ENCODE measurements around the gene OTUB2. TPM values are rescaled to one million over a fixed set of nuclear protein-coding genes. Genes with fewer than 3 reads are reported as not detected.

Gene OTUB2
- polyA plus RNA-seq, 1 donor (not counting 4 experiments of a cell fraction or from before 2014, with no cell fraction given) = 2.6 TPM

- Histone ChIP-seq H3K9ac (ENCODE audit: control insufficient read depth, extremely low read depth, insufficient read depth, low read length) (no peak overlapping the region), H2AFZ (ENCODE audit: control insufficient read depth, low read length) (no peak overlapping the region), H3K4me2 (ENCODE audit: control insufficient read depth, extremely low read depth, insufficient read depth, low read depth, low read length) (no peak overlapping the region), H3K9me3 (ENCODE audit: control insufficient read depth, low read depth, low read length) (no peaks in the 10 kb centered on the region), H3K9me1 (ENCODE audit: control insufficient read depth, extremely low read depth, insufficient read depth, low read length) (no peaks in the 10 kb centered on the region), H3K36me3 (ENCODE audit: control insufficient read depth in 2 of 2, extremely low read depth in 1 of 2, insufficient read depth in 2 of 2, low read length in 2 of 2) (peaks cover 0 to 11% of the 10 kb centered on the region in 2 experiments), H3K4me1 (ENCODE audit: control insufficient read depth, extremely low read depth, insufficient read depth, low read length) (no peaks in the 10 kb centered on the region), H3K79me2 (ENCODE audit: control insufficient read depth, insufficient read depth, low read length) (no peaks in the 10 kb centered on the region), H3K27me3 (ENCODE audit: control insufficient read depth, extremely low read depth, insufficient read depth, low read length) (no peaks in the 10 kb centered on the region), H3K4me3 (ENCODE audit: control insufficient read depth in 2 of 3, extremely low read depth in 1 of 3, insufficient read depth in 2 of 3, low read depth in 1 of 3, low read length in 3 of 3) (no peak overlapping the region), H4K20me1 (ENCODE audit: control insufficient read depth, extremely low read depth, insufficient read depth, low read length) (no peaks in the 10 kb centered on the region), H3K27ac (ENCODE audit: control insufficient read depth, insufficient read depth, low read length) (no peak overlapping the region)
- dilution Hi-C loops (cut with MboI; ENCODE audit: extremely low pct_ligation_motif_present, low sequenced_read_pairs) = no loop called here
- DNase-seq (ENCODE audit: low read depth, low spot score) = peak; percentile 32
- peak; percentile 84 to 95 (median 86) for TF ChIP-seq CTCF (optimal IDR thresholded peaks at IDR 0.05 in 1 of 3, IDR thresholded peaks at IDR 0.05 in 1 of 3, conservative IDR thresholded peaks at IDR 0.05 in 1 of 3; ENCODE audit: extremely low read depth in 1 of 3, insufficient read depth in 2 of 3, low read length in 3 of 3)
- TF ChIP-seq EZH2 (IDR thresholded peaks at IDR 0.05; ENCODE audit: low read length) = no peak
- peak; percentile 93 for FAIRE-seq
Measured at GRCh38 chr14:94036313-94037167, 10.4 kb downstream of the OTUB2 start.

- H3K9ac ChIP-seq (ENCODE audit: control insufficient read depth, extremely low read depth, insufficient read depth, low read length) = no peak overlapping the region
- no peak overlapping the region for H3K4me2 ChIP-seq (ENCODE audit: control insufficient read depth, extremely low read depth, insufficient read depth, low read depth, low read length)
- H4K20me1 ChIP-seq (ENCODE audit: control insufficient read depth, extremely low read depth, insufficient read depth, low read length) = no peaks in the 10 kb centered on the region
- FAIRE-seq = no peak
- no peaks in the 10 kb centered on the region for H3K27me3 ChIP-seq (ENCODE audit: control insufficient read depth, extremely low read depth, insufficient read depth, low read length)
- H3K36me3 ChIP-seq (ENCODE audit: control insufficient read depth in 2 of 2, extremely low read depth in 1 of 2, insufficient read depth in 2 of 2, low read length in 2 of 2) = peaks cover 0 to 11% of the 10 kb centered on the region in 2 experiments
- DNase-seq (ENCODE audit: low read depth, low spot score) = no peak
- no peaks in the 10 kb centered on the region for H3K4me1 ChIP-seq (ENCODE audit: control insufficient read depth, extremely low read depth, insufficient read depth, low read length)
- dilution Hi-C loops (cut with MboI; ENCODE audit: extremely low pct_ligation_motif_present, low sequenced_read_pairs) = no loop called here
- no peak overlapping the region for H2AFZ ChIP-seq (ENCODE audit: control insufficient read depth, low read length)
- no peaks in the 10 kb centered on the region for H3K9me1 ChIP-seq (ENCODE audit: control insufficient read depth, extremely low read depth, insufficient read depth, low read length)
- H3K9me3 ChIP-seq (ENCODE audit: control insufficient read depth, low read depth, low read length) = no peaks in the 10 kb centered on the region
- no peak overlapping the region for H3K27ac ChIP-seq (ENCODE audit: control insufficient read depth, insufficient read depth, low read length)
- no peaks in the 10 kb centered on the region for H3K79me2 ChIP-seq (ENCODE audit: control insufficient read depth, insufficient read depth, low read length)
- TF ChIP-seq EZH2 (IDR thresholded peaks at IDR 0.05; ENCODE audit: low read length) = no peak
- no peak for TF ChIP-seq CTCF (optimal IDR thresholded peaks at IDR 0.05 in 1 of 3, IDR thresholded peaks at IDR 0.05 in 1 of 3, conservative IDR thresholded peaks at IDR 0.05 in 1 of 3; ENCODE audit: extremely low read depth in 1 of 3, insufficient read depth in 2 of 3, low read length in 3 of 3)
- H3K4me3 ChIP-seq (ENCODE audit: control insufficient read depth in 2 of 3, extremely low read depth in 1 of 3, insufficient read depth in 2 of 3, low read depth in 1 of 3, low read length in 3 of 3) = no peak overlapping the region
Measured at GRCh38 chr14:94037954-94038353, 11.8 kb downstream of the OTUB2 start.
